ENCODE data around the gene TRAP1. TPM values are rescaled to one million over a fixed set of nuclear protein-coding genes. Genes with fewer than 3 reads are reported as not detected.

Gene TRAP1
- polyA plus RNA-seq, 2 of the 4 experiments (the other 2 are of a cell fraction) = 103 to 198 TPM

DNA sequence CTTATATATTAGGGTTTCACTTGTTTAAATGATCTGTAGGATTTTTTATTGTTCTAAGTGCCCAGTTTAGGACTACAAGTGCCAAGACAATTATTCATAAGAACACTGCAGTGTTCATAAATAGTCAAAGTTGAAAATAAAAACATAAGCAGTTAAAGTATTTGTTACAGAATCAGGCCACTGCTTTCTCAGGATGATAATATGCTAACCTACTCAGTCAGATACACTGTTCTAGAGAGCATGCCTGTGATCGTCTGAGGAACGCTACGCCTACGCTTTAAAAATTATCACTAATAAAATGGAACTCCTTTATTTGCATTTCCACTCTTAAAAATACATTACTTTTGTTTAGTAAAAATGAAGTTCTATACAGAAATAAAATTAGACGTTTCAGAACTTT lies 37.4 kb upstream of the TRAP1 start:
- POLR2A ChIA-PET = no interaction called here
- no peak overlapping the region for H3K4me2 ChIP-seq
- H3K4me1 ChIP-seq = no peaks in the 10 kb centered on the region
- no peak for FAIRE-seq
- H3K4me3 ChIP-seq = no peak overlapping the region
- WGBS (ENCODE audit: missing lambda C conversion rate) = 88% methylated on average over 5 of the region's 5 CpGs
- no peaks in the 10 kb centered on the region for H3K9me3 ChIP-seq
- TF ChIP-seq ZNF302 (CRISPR knock-in tag; IDR thresholded peaks at IDR 0.05) = no peak
- TF ChIP-seq JUN (IDR thresholded peaks at IDR 0.05) = no peak
- TF ChIP-seq, protein P1, sequence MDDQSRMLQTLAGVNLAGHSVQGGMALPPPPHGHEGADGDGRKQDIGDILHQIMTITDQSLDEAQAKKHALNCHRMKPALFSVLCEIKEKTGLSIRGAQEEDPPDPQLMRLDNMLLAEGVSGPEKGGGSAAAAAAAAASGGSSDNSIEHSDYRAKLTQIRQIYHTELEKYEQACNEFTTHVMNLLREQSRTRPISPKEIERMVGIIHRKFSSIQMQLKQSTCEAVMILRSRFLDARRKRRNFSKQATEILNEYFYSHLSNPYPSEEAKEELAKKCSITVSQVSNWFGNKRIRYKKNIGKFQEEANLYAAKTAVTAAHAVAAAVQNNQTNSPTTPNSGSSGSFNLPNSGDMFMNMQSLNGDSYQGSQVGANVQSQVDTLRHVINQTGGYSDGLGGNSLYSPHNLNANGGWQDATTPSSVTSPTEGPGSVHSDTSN (IDR thresholded peaks at IDR 0.05) = no peak
- TF ChIP-seq FOXS1 (CRISPR knock-in tag; IDR thresholded peaks at IDR 0.05) = no peak
- TF ChIP-seq KDM5A (IDR thresholded peaks at IDR 0.05) = no peak
- TF ChIP-seq NFE2L2 (conservative IDR thresholded peaks at IDR 0.05; ENCODE audit: low read length) = no peak
- TF ChIP-seq, protein P2, sequence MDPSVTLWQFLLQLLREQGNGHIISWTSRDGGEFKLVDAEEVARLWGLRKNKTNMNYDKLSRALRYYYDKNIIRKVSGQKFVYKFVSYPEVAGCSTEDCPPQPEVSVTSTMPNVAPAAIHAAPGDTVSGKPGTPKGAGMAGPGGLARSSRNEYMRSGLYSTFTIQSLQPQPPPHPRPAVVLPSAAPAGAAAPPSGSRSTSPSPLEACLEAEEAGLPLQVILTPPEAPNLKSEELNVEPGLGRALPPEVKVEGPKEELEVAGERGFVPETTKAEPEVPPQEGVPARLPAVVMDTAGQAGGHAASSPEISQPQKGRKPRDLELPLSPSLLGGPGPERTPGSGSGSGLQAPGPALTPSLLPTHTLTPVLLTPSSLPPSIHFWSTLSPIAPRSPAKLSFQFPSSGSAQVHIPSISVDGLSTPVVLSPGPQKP (IDR thresholded peaks at IDR 0.05; ENCODE audit: low read depth, low read length) = no peak
- TF ChIP-seq CHD4 (IDR thresholded peaks at IDR 0.05; ENCODE audit: borderline replicate concordance) = no peak
- TF ChIP-seq, protein P3, sequence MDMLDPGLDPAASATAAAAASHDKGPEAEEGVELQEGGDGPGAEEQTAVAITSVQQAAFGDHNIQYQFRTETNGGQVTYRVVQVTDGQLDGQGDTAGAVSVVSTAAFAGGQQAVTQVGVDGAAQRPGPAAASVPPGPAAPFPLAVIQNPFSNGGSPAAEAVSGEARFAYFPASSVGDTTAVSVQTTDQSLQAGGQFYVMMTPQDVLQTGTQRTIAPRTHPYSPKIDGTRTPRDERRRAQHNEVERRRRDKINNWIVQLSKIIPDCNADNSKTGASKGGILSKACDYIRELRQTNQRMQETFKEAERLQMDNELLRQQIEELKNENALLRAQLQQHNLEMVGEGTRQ (IDR thresholded peaks at IDR 0.05) = no peak
- TF ChIP-seq PHF8 (IDR thresholded peaks at IDR 0.05; ENCODE audit: borderline replicate concordance, low read depth) = no peak
- TF ChIP-seq RFX5 (IDR thresholded peaks at IDR 0.05) = no peak
- no peak for TF ChIP-seq RAD21 (conservative IDR thresholded peaks at IDR 0.05 in 1 of 2, IDR thresholded peaks at IDR 0.05 in 1 of 2)
- no peak for DNase-seq (ENCODE audit: low read depth in 1 of 2, low spot score in 1 of 2)
- CTCF ChIA-PET = no interaction called here
- no peak for ATAC-seq
- H3K27ac ChIP-seq = no peak overlapping the region

DNA sequence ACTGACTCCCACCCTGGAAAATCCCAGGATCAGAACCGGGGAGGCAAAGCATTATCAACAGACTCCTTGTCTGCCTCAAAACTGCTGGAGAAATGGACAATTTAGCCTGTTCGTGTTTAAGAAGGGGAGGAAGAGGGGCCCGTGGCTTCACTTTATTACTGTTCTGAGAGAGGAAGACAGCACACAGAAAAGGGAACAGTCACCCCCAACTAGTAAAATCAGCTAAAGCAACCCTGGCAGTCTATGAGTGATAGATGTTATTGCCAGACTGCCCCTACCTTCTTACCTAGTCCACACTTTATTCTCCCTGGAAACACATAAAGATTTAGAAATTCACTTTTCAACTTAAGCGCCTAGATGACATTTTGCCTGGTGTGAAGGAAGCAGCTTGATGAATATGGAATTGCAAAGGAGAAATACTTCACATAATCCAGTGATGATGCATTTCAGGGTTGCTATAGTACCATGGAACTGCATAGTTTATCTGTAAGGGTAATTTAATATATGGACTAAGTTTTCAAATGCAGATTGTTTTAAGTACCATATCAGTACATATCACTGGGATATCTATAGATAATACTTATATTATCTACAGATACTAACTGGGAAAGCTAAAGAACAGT lies 36.9 kb upstream of the TRAP1 start:
- ATAC-seq = no peak
- 88% methylated on average over 4 of the region's 4 CpGs for WGBS (ENCODE audit: missing lambda C conversion rate)
- POLR2A ChIA-PET = no interaction called here
- no peak for TF ChIP-seq MAZ (IDR thresholded peaks at IDR 0.05; ENCODE audit: borderline replicate concordance, low read depth, low read length)
- no peak for TF ChIP-seq NR3C1 (IDR thresholded peaks at IDR 0.05)
- no peak for TF ChIP-seq ZSCAN20 (CRISPR knock-in tag; IDR thresholded peaks at IDR 0.05)
- TF ChIP-seq MAFK (IDR thresholded peaks at IDR 0.05; ENCODE audit: partially characterized antibody) = no peak
- no peak for TF ChIP-seq HOXA7 (CRISPR knock-in tag; IDR thresholded peaks at IDR 0.05)
- no peak for TF ChIP-seq SMC3 (IDR thresholded peaks at IDR 0.05)
- TF ChIP-seq, protein P4, sequence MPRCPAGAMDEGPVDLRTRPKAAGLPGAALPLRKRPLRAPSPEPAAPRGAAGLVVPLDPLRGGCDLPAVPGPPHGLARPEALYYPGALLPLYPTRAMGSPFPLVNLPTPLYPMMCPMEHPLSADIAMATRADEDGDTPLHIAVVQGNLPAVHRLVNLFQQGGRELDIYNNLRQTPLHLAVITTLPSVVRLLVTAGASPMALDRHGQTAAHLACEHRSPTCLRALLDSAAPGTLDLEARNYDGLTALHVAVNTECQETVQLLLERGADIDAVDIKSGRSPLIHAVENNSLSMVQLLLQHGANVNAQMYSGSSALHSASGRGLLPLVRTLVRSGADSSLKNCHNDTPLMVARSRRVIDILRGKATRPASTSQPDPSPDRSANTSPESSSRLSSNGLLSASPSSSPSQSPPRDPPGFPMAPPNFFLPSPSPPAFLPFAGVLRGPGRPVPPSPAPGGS (IDR thresholded peaks at IDR 0.05) = no peak
- no peak for TF ChIP-seq MYC (IDR thresholded peaks at IDR 0.05; ENCODE audit: borderline replicate concordance, low read length)
- no peak for TF ChIP-seq JUN (IDR thresholded peaks at IDR 0.05)
- no peak for TF ChIP-seq ZFP36 (IDR thresholded peaks at IDR 0.05; ENCODE audit: borderline replicate concordance, partially characterized antibody)
- TF ChIP-seq HOXB13 (CRISPR knock-in tag; IDR thresholded peaks at IDR 0.05; ENCODE audit: low read depth) = no peak
- TF ChIP-seq TP53 (CRISPR knock-in tag; IDR thresholded peaks at IDR 0.05) = no peak
- TF ChIP-seq, protein P3 (IDR thresholded peaks at IDR 0.05) = no peak
- no peak for TF ChIP-seq ZNF302 (CRISPR knock-in tag; IDR thresholded peaks at IDR 0.05)
- TF ChIP-seq ESRRA (IDR thresholded peaks at IDR 0.05; ENCODE audit: borderline replicate concordance, low read length) = no peak
- TF ChIP-seq, protein P5, sequence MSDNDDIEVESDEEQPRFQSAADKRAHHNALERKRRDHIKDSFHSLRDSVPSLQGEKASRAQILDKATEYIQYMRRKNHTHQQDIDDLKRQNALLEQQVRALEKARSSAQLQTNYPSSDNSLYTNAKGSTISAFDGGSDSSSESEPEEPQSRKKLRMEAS (IDR thresholded peaks at IDR 0.05) = no peak
- no peak for TF ChIP-seq CBX2 (IDR thresholded peaks at IDR 0.05; ENCODE audit: borderline replicate concordance, low read depth)
- no peak for TF ChIP-seq PHF8 (IDR thresholded peaks at IDR 0.05; ENCODE audit: borderline replicate concordance, low read depth)
- TF ChIP-seq RFX5 (IDR thresholded peaks at IDR 0.05) = no peak
- TF ChIP-seq, protein P6, sequence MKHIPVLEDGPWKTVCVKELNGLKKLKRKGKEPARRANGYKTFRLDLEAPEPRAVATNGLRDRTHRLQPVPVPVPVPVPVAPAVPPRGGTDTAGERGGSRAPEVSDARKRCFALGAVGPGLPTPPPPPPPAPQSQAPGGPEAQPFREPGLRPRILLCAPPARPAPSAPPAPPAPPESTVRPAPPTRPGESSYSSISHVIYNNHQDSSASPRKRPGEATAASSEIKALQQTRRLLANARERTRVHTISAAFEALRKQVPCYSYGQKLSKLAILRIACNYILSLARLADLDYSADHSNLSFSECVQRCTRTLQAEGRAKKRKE (CRISPR knock-in tag; IDR thresholded peaks at IDR 0.05; ENCODE audit: low read depth) = no peak
- H3K4me2 ChIP-seq = no peak overlapping the region
- no peak for DNase-seq (ENCODE audit: low read depth in 1 of 2, low spot score in 1 of 2)
- no peak overlapping the region for H3K4me3 ChIP-seq
- CTCF ChIA-PET = no interaction called here
- no peaks in the 10 kb centered on the region for H3K9me3 ChIP-seq
- no peak for FAIRE-seq
- H3K4me1 ChIP-seq = no peaks in the 10 kb centered on the region
- no peak overlapping the region for H3K27ac ChIP-seq

All from A549 (cell line).